Type B pancreatic cell (in vitro differentiated cells): ENCODE measurements around the gene GAN. TPM values are rescaled to one million over a fixed set of nuclear protein-coding genes. Genes with fewer than 3 reads are reported as not detected.

Experiments used
- DNase-seq: peaks from one replicate; pipeline ENCODE4 v3.0.0; 2021; ENCODE audit warnings: mixed read lengths; ENCODE audit not compliant: unreplicated experiment; ENCODE audit errors: extremely low spot score
- H3K27ac Mint-ChIP-seq: 2 replicates; pipeline ENCODE4 v1.8.0; 2021; ENCODE audit warnings: mild to moderate bottlenecking, mixed read lengths
- H3K27me3 Mint-ChIP-seq: 2 replicates; pipeline ENCODE4 v1.8.0; 2021; ENCODE audit warnings: mixed read lengths
- H3K36me3 Mint-ChIP-seq: 2 replicates; pipeline ENCODE4 v1.8.0; 2021; ENCODE audit warnings: mixed read lengths
- H3K4me1 Mint-ChIP-seq: one replicate; pipeline ENCODE4 v1.8.0; 2021; ENCODE audit warnings: mixed read lengths; ENCODE audit not compliant: unreplicated experiment
- H3K4me3 Mint-ChIP-seq: 2 replicates; pipeline ENCODE4 v1.8.0; 2021; ENCODE audit warnings: mild to moderate bottlenecking, mixed read lengths
- H3K9me3 Mint-ChIP-seq: 2 replicates; pipeline ENCODE4 v1.8.0; 2021; ENCODE audit warnings: mixed read lengths
- total RNA-seq: library from RNA; stranded (reverse); gene quantifications from 2 replicates; pipeline ENCODE4 v1.2.1, GENCODE V29; 2021; ENCODE audit warnings: low replicate concordance
- TF ChIP-seq, protein P1 (sequence below): fragments of 200-600 bp; sonication (generic); conservative IDR thresholded peaks from 2 replicates; pipeline ENCODE4 v1.5.0; 2021; ENCODE audit warnings: antibody characterized with exemption, mild to moderate bottlenecking

Gene GAN
- total RNA-seq, 1 donor from 2014 or later, result 14.8 TPM

DNA sequence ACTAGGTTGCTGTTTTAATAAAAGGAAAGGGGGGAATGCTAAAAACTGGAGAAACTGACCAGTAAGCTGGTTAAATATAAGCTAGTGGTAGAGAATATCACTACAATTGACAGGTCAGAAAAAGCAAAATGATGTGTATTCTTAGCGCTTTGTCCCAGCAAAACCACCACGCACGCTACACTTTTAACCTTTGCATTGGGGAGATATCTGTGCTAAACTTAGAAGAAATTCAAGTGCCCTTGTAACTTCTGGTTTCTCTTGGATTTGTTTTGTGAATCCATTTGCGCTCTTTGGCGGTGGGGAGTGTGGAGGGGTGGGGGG, 1.4 kb downstream of the GAN start:
- Mint-ChIP-seq H3K27ac (peak overlapping the region; percentile 88), H3K9me3 (no peaks in the 10 kb centered on the region), H3K27me3 (no peaks in the 10 kb centered on the region), H3K4me1 (peaks cover 28% of the 10 kb centered on the region), H3K36me3 (peaks cover 3% of the 10 kb centered on the region), H3K4me3 (peak overlapping the region; percentile 93)
- DNase-seq, result no peak
- TF ChIP-seq, protein P1, sequence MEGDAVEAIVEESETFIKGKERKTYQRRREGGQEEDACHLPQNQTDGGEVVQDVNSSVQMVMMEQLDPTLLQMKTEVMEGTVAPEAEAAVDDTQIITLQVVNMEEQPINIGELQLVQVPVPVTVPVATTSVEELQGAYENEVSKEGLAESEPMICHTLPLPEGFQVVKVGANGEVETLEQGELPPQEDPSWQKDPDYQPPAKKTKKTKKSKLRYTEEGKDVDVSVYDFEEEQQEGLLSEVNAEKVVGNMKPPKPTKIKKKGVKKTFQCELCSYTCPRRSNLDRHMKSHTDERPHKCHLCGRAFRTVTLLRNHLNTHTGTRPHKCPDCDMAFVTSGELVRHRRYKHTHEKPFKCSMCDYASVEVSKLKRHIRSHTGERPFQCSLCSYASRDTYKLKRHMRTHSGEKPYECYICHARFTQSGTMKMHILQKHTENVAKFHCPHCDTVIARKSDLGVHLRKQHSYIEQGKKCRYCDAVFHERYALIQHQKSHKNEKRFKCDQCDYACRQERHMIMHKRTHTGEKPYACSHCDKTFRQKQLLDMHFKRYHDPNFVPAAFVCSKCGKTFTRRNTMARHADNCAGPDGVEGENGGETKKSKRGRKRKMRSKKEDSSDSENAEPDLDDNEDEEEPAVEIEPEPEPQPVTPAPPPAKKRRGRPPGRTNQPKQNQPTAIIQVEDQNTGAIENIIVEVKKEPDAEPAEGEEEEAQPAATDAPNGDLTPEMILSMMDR, result no peak

DNA sequence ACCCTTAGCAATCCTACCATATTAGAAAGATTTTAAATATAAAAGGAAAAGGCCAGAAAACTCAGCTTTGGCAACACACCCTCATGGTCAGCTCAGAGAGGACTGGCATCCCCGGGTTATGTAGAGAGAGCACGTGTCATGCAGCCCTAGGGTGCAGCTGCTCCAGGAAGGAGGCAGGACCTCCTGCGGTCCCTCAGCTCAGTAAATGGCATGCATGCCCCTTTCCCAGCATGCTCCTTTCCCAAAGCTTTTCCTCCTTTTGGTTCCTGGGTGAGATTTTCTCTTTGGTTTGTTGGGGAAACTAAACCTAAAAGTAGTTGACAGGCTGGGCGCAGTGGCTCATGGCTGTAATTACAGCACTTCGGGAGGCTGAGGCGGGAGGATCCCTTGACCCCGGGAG, 3.9 kb downstream of the GAN start:
- Mint-ChIP-seq H3K36me3 (peaks cover 3% of the 10 kb centered on the region), H3K27me3 (no peaks in the 10 kb centered on the region), H3K27ac (no peak overlapping the region), H3K4me1 (peaks cover 22% of the 10 kb centered on the region), H3K4me3 (no peak overlapping the region), H3K9me3 (no peaks in the 10 kb centered on the region)
- DNase-seq, result no peak
- TF ChIP-seq, protein P1, result peak; percentile 30

DNA sequence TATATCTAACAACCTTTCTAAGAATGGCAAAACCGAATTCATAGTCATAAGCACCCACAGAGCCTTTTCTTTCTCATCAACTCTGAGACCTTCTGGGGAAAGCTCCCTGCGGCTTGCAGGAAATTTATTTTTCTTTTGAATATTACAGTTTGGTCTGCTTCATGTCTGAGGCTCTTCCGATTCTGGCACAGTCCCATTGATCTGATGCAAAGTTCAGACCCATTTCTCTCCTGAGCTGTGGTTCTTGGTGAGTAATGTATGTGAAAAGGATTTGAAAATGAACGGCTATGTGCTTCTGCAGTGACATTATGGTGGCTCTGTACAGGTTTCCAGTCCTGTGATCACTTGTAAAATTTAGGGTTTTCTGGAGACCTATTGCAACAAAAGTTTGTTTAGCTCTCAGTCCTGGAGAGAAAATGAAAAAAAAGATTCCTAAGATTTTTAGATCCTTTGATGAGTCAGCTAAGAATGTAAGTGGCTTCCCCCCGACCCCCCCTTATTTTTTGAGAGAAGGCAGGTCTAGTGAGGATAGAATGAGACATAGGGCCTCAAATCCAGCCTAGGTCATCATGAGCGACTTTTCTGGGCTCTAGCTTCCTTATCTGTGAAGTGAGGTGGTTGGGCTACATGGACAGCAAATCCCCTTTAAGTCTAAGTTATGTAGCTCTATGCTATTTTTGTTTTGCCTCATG, 4.6 kb downstream of the GAN start:
- Mint-ChIP-seq H3K9me3 (no peaks in the 10 kb centered on the region), H3K27me3 (no peaks in the 10 kb centered on the region), H3K36me3 (peaks cover 7% of the 10 kb centered on the region), H3K4me1 (peaks cover 15% of the 10 kb centered on the region), H3K4me3 (peak overlapping the region; percentile 57), H3K27ac (peak overlapping the region; percentile 27)
- TF ChIP-seq, protein P1, result no peak
- no peak for DNase-seq

DNA sequence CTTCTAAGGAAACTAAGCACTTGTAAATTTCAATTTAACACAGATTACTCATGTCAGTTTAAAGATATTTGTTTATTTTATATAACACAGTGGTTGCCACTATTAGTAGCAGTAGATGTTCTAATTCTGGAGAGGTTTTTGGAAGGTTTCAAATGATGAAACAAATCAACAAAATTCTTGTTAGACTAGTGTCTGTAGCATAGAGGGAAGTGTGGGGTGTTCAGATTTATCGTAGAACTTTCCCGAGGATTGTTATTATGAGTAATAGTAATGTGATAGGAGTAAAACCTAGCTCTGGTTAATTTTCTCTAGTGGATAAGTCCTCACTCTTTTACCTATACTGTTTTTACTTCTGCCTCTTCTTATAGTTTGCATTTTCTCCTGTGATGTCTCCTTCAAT, 6.3 kb downstream of the GAN start:
- Mint-ChIP-seq H3K36me3 (peaks cover 15% of the 10 kb centered on the region), H3K4me3 (no peak overlapping the region), H3K4me1 (peaks cover 18% of the 10 kb centered on the region), H3K27ac (no peak overlapping the region), H3K27me3 (no peaks in the 10 kb centered on the region), H3K9me3 (no peaks in the 10 kb centered on the region)
- TF ChIP-seq, protein P1, result no peak
- DNase-seq, result no peak

DNA sequence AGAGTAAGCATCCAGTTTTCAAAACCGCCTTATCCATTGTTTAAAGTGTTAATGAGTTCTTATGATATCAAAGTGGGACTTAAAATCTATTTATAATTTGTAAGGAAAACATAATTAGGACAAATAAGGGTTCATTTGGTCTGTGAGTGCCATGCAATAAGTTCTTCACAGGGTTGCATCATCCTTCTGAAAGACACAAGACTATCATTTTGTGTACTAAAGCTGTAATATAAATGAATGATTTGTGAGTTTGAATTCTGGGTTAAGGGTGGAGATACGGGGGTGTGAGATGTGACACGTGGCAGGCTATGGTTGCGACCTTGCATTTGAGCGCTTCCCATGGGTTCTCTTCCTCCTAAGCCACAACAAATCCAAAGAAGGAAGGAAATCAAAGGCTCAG, 6.8 kb downstream of the GAN start:
- Mint-ChIP-seq H3K27ac (no peak overlapping the region), H3K36me3 (peaks cover 14% of the 10 kb centered on the region), H3K27me3 (no peaks in the 10 kb centered on the region), H3K9me3 (no peaks in the 10 kb centered on the region), H3K4me1 (peaks cover 15% of the 10 kb centered on the region), H3K4me3 (no peak overlapping the region)
- TF ChIP-seq, protein P1, result no peak
- DNase-seq, result no peak

DNA sequence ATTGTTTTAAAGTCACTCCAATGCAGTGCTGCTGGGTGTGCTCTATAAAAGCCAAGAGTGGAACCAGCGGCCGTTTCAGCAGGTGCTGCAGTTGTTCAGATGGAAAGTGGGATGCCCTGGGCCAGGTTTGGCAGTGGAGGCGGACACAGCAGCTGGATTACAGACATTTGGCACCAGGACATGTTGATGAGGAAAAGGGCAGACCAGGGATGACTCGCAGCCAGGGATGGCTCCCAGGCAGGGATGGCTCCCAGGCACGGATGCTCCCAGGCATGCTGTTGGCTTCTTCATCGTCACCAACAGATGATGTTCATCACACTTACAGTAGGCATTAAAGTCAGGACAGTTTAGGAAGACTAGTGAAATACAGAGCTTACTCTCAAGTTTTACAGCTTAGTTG, 10.0 kb downstream of the GAN start:
- TF ChIP-seq, protein P1, result no peak
- H3K36me3 Mint-ChIP-seq, result peaks cover 14% of the 10 kb centered on the region
- H3K27me3 Mint-ChIP-seq, result no peaks in the 10 kb centered on the region
- DNase-seq, result no peak
- H3K27ac Mint-ChIP-seq, result no peak overlapping the region
- H3K4me3 Mint-ChIP-seq, result no peak overlapping the region
- H3K4me1 Mint-ChIP-seq, result peaks cover 24% of the 10 kb centered on the region
- H3K9me3 Mint-ChIP-seq, result no peaks in the 10 kb centered on the region
